Activated gamma-delta T cell treated with Interleukin-2 at 50 U/mL for 16 hours (primary cell): ENCODE data around the gene SCAMP5.

ENCODE experiments used
- DNase-seq: peaks from one replicate; pipeline ENCODE4 v3.0.0-alpha.2; 2020

Gene SCAMP5

DNA sequence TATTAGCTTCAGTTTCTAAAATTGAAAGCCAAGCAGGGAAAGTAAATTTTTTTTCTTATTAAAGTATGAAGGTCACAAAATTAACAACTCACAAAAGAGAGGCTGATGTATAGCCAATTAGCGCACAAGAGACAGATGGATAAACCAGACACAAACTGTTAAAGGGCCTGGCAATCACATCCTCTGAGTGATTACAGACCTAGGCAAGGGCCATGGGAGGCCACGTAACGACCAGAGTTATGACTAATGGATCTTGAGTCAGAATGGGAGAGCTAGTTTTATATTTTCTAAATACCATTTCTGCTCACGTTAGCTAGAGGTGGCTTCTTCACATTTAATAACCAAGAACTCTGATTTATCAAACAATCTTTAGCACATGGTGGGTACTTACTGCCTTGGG is 17.8 kb upstream of the SCAMP5 start:
- DNase-seq, result no peak

DNA sequence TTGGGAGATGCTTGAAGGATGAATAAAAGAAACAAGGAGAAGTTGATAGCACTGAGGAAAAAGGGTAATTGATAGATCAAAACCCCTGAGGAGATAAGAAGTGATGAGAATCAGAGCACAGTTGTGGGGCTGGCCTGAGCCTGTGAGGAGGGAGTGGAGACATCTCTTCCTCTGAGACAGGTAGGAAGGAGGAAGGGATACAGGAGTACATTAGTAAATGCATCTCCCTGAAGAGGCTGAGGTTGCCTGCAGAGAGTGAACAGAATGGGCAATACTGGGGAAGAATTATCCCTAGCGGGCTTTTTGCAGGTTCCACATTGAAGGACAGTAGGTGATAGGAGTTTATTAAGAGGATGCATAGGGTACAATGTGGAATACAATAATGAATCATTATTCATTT is 17.3 kb upstream of the SCAMP5 start:
- DNase-seq, result no peak

DNA sequence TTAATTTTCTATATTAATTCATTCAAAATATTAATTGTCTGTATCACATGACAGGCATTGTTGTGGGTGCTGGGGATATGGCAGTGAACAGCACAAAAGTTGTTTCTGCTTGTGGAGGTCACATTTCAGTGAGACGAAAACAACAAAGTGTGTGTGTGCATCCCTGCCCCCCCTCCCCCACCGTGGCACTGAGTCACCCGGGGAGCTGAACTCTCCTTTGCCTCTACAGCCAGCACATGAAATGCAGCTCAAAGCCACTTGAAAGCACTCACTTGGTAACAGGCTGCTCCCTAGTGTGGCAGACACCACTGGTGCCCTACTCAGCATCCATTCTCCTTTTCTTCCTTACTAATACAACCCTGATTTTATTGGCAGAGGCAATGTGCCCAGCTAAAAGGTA is 16.9 kb upstream of the SCAMP5 start:
- DNase-seq, result peak; percentile 62

DNA sequence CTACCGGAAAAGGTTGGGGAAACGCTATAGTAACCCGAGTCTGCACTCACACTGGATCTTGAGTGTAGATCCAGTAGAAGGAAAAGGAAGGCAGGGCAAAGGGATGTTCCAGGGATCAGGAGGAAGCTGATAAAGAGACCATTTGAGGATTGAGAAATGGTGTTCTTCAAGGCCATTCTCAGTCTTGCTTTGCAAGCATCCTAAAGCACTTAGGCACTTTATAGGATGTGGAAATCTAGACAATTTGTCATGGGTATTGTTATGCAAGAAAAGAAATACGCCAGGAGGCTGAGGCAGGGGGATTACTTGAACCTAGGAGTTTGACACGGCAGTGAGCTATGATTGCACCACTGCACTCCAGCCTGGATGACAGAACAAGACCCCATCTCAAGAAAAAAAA is 13.2 kb upstream of the SCAMP5 start:
- no peak for DNase-seq

DNA sequence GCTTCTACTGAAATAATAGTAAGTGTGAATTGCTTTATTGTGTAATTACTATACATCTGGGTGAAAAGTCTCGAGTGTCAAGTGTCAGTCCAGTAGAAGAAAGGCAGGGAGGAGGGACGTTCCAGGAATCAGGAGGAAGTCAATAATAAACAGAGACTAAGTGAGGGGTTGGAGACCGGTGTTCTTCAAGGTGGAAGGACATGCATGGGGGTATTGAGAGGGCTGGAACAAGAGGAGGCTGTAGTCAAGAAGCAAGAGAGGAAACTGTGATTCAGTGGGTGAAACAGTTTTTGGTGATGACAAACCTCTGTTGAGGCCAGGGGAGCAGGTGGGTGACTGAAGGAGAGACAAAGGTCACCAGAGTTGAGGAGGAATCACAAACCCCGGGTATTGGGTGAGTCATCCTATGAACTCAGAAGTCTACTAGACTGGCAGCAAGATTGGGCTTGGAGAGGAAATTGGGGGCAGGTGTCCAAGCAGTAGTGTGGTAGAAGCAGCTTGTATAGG is 11.6 kb upstream of the SCAMP5 start:
- DNase-seq, result peak; percentile 8

DNA sequence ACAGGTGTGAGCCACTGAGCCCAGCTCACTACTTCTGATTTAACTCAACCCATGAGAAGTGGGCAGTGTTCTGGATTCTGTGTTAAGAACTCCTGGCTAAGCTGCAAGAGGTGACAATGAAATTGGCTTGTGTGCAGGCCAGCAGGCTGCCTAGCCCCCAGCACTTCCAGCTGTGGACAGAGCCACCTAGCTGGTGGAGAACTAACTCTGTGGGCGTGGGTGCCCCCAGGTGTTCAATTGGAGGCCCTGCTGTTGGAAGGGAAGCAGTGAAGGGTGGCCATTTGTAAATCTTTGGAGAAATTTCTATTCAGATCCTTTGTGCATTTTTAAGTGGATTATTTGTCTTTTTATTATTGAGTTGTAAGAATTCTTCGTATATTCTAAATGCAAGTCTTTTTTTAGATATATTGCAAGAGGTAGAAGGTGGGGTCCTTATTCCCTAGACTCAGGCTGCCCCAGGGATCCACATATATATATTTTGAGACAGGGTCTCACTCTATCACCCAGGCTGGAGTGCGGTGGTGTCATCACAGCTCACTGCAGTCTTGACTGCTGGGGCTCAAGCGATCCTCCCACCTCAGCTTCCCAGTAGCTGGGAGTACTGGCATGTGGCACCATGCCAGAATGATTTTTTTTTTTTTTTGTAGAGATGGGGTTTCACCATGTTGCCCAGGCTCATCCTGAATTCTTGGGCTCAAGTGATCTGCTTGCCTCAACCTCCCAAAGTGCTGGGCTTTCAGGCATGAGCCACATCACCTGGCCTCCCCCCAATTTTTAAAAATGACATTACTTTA is 7.2 kb upstream of the SCAMP5 start:
- DNase-seq, result peak; percentile 23

DNA sequence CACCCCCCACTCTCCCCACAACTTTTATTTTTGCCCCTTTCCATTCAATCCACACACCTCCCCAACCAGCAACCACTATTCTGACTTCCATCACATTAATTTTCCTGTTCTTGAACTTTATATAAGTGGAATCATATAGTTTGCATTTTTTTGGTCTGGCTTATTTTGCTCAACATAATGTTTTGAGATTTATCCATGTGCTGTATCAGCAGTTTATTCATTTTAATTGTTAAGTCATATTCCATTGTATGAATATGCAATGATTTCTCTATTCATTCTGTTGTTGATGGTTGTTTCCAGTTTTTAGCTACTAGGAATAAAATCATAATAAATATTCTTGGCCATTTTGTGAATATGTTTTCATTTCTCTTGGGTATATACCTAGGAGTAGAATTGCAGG is 5.8 kb upstream of the SCAMP5 start:
- no peak for DNase-seq

DNA sequence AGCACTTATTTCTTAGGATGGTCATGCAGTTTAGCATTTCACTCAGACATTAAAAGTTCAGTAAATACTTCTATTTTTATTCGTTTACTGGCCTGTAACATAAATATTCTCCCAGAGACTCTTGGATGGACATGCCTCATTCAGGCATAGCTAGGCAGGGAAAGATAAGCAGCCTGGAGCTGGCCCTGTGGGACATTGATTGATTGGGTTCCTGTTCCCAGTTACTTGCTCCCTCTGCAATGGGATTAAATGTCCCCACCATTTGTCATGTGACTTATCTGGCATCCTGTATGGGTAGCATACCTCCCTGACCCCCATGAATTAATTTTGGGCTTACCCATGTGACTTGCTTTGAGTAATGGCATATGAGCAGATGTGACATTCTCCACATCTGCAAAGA is 2.7 kb upstream of the SCAMP5 start:
- DNase-seq, result no peak

DNA sequence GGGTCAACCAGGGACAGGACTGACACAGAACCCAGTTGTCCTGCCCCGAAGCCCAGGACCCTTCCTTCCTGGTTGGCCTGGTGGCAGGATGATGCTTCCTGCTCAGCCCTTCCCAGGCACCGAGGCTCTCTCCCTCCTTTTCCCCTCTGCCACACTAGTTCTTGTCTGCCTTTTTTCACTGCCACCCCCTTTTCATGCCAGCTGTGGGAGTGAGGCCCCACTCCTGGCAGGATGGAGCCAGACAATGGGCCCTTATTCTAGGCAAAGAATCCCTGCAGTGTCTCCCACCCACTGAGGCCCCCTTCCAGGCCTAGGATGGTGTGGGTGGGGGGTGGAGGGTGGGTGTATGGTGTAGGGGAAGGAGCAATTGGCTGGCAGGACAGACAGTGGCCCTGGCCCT is 1.1 kb upstream of the SCAMP5 start:
- DNase-seq, result no peak

DNA sequence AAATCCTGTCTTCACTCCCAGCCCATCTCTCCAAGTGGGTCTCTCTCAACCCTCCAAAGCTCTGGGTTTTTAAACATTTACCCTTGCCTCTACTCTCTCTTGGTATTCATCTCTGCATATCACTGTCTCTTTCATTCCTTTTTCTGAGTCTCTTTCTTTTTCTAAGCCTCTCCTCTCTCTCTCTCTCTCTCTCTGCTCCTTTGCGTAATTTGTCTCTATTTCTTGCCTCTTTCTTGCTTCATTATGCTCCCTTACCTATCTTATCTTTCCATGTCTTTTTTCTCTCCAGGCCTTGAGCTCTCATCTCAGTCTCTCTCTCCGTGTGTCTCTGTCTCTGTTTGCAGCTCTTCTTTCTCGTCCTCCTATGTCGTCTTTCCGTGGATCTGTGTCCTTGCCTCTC is 678 bp upstream of the SCAMP5 start:
- DNase-seq, result no peak

DNA sequence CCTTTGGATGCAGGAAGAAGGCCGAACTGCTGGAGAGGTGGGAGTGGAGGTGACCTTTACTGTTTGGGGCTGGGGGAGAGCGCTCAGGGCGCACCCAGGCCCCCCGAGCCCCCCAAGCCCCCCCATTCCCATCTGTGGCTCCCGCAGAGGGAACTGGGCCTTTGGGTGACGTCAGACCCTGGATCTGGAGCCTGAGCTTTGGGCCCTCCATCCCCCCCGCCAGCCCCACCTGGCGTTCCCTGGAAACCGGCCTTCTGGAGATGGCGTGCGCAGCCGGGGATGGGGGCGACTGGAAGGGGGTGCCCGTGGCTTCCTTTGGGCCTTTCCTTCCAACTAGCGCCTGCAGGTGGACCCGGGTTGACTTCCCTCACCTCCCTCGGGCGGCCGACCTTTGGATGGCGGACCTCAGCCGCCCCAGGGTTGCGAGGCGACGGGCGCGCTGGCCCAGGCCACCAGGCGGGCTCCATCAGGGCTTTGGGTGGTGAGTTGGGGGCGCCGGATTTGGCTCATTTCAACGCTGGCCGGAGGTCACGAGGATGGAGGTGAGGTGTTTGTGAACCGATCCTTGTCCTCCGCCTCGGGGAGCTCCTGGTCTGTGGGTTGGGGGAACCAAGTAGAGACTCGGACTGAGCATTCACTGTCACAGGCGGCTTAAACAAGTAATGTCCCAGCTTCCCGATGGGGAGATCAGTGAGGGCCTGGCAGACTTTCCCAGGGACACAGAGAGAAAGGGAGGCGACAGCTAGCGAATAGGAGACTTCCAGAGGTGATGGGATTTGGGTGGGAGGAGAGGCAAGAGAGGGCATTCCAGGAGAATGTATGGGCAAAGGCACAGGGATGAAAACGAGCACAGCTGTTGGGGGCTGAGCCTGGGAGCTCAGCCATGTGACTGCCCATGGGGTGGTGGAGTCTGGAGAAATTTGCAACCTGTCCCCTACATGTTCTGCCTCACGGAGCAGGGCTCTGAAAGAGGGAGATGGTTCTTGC is 709 bp downstream of the SCAMP5 start:
- no peak for DNase-seq

DNA sequence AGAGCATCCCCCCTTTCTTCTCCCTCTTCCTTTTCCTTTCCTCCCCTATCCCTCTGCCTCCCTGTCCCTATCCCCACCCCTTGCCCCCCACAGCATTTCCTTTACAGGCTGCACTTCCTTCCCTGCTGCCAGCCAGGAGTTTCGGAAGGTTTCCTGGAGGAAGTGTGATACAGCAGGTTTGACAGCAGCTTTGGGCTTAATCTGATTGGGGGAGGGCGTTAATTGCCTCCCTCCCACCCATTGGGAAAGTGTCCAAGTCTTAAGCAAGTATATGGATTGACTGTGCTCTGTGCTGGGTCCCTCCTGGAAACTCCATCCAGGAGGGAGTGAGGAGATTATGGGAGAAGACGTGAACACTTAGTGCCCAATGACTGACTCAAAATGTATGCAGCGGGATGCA is 1.8 kb downstream of the SCAMP5 start:
- DNase-seq, result no peak

DNA sequence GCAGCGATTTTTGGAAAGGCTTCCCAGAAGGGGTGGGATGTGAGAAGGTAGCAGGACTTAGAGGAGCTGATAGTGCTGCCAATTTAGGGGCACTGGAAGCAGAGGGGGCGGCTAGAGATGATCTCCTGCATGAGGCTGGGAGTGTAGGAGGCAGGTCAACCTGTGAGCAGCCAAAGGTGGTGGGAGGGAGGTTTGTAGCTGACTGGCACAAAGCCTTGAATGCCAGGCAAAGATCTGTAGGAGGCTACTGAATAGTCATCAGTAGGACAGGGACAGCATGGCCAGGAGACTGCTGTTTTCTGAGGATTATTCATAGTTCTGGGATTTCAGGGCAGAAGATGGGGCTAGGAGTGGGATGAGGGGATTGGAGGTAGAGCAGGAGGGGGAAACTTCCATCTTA is 2.2 kb downstream of the SCAMP5 start:
- DNase-seq, result no peak

DNA sequence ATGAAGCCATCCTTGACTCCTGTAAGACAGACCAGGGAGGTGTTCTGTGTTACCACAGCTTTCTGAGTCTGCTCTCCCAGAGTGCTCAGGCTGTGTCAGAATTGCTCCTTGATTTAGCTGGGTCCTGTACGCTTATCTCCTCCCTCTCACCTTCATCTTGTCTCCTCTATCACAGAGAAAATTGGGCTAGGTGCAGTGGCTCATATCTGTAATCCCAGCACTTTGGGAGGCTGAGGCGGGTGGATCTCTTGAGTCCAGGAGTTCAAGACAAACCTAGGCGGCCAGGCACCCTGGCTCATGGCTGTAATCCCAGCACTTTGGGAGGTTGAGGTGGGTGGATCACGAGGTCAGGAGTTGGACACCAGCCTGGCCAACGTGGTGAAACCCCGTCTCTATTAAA is 5.9 kb downstream of the SCAMP5 start:
- DNase-seq, result no peak

DNA sequence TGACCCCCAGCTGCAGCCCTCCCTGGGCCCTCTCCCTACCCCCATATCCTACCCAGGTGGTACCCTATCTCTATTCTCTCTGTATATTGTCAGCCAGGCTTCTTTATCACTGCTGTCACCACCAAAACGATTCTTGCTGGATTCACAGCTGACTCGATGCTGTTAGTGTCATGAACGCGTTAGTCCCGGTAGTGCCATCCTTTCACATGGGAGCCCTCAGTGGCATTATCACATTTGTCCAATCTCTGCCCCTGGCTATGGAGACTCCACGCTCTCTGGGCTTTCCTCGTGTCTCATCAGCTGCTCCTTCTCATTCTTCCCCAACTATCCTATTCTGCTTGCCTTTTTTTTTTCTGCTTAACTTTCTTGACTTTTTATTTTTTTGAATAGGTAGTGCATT is 7.0 kb downstream of the SCAMP5 start:
- no peak for DNase-seq

DNA sequence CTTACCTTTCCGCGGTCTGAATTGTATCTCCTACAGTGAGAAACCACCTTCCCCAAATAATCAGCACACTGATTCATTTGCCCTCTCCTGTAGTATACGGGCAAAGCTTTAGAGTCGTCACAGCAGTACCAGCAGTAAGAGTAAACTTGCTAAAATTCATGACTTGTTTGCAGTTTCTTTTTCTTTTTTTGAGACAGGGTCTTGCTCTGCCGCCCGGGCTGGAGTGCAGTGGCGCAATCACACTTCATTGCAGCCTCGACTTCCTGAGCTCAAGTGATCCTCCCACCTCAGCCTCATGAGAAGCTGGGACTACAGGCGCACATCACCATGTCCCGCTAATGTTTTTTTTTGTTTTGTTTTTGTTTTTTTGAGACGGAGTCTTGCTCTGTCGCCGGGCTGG is 11.9 kb downstream of the SCAMP5 start:
- DNase-seq, result no peak

DNA sequence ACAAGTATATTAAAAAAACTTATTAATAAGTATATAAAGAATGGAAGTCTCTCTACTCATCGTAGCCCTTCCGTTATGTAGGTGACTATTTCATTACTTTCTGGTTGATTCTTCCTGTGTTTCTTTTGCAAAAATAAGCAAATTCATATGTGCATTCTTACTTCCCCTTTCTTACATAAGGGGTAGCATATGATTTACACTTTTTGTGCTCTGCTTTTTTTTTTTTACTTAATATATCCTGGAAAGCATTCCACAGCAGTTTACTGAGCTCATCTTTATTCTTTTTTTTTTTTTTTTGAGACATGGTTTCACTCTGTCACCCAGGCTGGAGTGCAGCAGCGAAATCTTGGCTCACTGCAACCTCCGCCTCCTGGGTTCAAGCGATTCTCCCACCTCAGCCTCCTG is 12.9 kb downstream of the SCAMP5 start:
- no peak for DNase-seq

DNA sequence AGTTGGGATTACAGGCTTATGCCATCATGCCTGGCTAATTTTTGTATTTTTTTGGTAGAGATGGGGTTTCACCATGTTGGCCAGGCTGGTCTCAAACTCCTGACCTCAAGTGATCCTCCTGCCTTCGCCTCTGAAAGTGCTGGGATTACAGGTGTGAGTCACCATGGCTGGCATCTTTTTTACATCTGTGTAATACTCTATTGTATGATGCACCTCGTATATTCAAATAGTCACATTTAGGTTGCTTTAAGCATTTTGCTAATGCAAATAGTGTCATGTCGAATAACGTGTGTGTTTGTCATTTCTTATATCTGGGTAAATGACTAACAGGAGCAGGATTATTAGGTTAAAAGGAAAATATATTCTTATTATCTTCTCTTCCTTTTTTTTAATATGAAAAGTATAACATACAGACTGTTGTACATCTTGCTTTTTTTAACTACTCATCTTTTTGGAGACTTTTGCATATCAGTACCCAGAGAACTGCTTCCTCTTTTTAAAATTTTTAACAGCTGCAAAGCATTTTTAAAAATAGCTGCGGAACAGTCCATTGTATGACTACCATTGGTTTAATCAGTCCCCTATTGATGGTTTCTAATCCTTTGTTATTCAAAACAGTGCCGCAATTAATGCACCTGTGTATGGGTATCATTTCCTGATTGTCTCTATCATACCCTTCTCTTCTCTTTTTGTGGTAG is 13.4 kb downstream of the SCAMP5 start:
- no peak for DNase-seq

DNA sequence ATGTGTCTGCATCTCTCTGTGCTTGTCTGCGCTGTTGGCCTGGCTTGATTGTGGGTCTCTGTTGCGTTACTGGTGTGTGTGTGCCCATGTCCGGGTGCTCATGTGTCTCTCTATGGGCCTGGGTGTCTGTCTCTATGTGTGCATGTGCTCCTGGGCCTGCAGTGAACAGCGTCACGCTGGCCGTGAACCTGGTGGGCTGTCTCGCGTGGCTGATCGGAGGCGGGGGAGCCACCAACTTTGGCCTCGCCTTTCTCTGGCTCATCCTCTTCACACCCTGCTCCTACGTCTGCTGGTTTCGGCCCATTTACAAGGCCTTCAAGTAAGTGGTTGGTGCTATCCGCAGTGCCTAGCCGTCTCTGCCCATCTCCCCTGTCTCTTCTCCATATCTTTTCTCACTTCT is 21.1 kb downstream of the SCAMP5 start:
- DNase-seq, result no peak

DNA sequence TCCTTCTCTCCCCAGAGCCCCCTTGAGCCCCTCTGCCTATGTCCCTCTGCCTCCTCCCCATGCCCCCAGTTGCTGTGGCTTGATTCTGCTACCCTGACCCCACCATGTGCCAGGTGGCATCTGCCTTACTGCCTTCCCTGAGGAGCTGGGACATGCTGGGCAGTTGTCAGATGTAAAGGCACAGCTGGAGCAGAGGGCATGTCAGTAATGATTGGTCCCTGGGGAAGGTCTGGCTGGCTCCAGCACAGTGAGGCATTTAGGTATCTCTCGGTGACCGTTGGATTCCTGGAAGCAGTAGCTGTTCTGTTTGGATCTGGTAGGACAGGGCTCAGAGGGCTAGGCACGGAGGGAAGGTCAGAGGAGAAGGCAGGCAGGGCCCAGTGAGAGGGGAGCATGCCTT is 24.6 kb downstream of the SCAMP5 start:
- DNase-seq, result no peak

DNA sequence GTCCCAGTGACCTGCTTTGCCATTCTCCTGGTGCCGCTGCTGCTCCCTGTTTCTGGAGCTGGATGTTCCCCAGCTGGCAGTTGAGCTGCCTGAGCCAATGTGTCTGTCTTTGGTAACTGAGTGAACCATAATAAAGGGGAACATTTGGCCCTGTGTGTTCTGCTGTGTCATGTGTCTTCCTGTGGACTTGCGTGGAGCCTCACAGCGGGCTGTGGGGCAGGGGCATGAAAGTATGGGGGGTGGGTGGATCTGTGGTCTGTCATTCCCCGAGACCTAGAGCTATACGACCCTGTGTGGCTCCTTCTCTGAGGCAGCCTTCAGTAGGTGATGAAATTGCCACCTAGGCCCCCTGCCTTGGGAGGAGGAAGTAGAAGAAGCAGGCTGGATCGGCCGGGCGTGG is 26.0 kb downstream of the SCAMP5 start:
- DNase-seq, result no peak

DNA sequence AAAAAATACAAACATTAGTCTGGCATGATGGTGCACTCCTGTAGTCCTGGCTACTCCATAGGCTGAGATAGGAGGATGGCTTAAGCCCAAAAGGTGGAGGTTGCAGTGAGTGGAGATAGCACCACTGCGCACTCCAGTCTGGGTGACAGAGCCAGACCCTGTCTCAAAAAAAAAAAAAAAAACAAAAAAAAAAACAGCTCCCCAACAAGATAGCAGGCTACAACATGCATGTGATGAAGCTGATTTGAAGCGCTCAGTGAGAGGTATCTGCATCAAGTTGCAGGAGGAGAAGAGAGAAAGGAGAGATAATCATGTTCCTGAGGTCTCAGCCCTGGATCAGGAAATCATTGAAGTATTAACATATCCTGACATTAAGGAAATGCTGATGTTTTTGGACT is 27.4 kb downstream of the SCAMP5 start:
- DNase-seq, result no peak

DNA sequence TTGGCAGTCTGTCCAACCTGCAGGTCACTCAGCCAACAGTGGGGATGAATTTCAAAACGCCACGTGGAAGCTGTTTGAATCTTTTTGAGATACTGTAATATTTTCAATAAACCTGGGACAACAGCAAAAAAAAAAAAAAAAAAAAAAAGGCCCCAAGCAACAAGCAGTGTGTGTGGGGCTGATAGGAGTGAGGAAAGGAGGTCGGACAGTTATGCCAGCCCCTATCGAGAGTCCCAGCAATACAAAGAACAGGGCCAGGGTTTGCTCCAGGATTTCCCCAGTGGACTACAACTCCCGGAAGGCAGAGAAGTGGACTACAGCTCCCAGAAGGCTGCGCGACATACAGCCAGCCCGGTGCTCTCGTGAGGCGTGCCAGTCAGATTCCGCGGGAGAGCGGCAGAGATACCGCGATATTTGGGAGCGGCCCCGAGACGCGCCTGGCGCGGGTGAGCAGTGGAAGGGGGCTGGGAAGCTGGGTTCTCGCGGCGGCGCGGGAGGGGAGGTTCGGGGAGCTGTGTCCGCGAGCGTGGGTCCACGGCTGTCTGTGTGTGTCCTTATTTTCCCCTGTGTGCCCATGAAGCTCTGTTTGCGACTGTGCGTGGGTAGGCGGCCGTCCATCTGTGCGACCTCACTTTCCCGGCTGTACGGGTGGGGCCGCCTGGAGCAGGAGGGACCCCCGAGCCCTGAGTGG is 28.0 kb downstream of the SCAMP5 start, which contains the start of gene PPCDC:
Gene PPCDC (plus strand): TSS at position 410 of the 691 bp plus-strand sequence. CDS start 4,729 bp downstream, outside the sequence.
- DNase-seq, result peak; percentile 90
